ENCODE measurements around the gene NPDC1. TPM values are rescaled to one million over a fixed set of nuclear protein-coding genes. Genes with fewer than 3 reads are reported as not detected.

NPDC1 gene
- total RNA-seq, 1 donor from 2014 or later: 68.0 TPM

DNA sequence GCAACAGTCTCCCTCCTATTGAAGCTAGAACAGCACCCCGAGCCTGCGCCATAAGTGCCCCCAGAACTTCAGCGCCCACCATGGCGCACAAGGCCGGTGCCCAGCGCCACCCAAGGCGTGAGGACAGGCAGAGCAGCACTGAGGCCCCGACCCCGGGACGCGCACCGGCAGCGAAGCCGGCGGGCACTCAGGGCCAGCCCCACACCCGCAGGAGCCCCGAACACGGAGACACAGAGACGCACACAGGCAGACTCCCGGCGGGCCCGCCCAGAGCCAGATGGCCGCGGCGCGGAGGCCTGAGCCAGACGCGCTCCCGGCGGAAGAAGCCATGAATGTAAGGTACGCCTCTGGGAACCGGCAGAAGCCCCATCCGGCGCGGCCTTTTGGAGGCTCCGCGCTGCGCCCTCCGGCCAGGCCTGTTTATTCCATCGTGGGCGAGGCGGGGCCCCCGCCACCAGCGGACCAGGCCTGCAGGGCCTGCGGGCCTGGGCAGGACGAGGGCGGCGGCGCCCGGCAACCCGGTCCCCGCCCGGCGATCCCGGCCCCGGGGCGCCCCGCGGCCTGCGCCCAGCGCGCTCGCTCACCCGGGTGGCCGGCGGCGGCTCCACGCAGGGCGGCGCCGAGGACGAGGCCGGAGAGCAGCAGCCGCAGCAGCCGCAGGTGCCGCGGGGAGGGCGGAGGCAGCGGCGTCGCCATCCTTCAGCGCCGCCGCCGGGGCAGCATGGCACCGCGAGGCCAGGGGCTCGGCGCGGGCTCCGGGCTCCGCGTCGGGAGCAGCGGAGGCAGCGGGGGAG is 486 bp downstream of the NPDC1 start:
- no peaks in the 10 kb centered on the region for H3K9me3 Mint-ChIP-seq
- no peaks in the 10 kb centered on the region for H3K4me1 Mint-ChIP-seq (ENCODE audit: unreplicated experiment)
- DNase-seq (ENCODE audit: extremely low spot score, unreplicated experiment): no peak
- H3K27ac Mint-ChIP-seq: no peak overlapping the region
- no peaks in the 10 kb centered on the region for H3K36me3 Mint-ChIP-seq
- TF ChIP-seq, protein P1, sequence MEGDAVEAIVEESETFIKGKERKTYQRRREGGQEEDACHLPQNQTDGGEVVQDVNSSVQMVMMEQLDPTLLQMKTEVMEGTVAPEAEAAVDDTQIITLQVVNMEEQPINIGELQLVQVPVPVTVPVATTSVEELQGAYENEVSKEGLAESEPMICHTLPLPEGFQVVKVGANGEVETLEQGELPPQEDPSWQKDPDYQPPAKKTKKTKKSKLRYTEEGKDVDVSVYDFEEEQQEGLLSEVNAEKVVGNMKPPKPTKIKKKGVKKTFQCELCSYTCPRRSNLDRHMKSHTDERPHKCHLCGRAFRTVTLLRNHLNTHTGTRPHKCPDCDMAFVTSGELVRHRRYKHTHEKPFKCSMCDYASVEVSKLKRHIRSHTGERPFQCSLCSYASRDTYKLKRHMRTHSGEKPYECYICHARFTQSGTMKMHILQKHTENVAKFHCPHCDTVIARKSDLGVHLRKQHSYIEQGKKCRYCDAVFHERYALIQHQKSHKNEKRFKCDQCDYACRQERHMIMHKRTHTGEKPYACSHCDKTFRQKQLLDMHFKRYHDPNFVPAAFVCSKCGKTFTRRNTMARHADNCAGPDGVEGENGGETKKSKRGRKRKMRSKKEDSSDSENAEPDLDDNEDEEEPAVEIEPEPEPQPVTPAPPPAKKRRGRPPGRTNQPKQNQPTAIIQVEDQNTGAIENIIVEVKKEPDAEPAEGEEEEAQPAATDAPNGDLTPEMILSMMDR (conservative IDR thresholded peaks at IDR 0.05): no peak
- H3K27me3 Mint-ChIP-seq: peaks cover 40% of the 10 kb centered on the region
- peak overlapping the region; percentile 84 for H3K4me3 Mint-ChIP-seq

DNA sequence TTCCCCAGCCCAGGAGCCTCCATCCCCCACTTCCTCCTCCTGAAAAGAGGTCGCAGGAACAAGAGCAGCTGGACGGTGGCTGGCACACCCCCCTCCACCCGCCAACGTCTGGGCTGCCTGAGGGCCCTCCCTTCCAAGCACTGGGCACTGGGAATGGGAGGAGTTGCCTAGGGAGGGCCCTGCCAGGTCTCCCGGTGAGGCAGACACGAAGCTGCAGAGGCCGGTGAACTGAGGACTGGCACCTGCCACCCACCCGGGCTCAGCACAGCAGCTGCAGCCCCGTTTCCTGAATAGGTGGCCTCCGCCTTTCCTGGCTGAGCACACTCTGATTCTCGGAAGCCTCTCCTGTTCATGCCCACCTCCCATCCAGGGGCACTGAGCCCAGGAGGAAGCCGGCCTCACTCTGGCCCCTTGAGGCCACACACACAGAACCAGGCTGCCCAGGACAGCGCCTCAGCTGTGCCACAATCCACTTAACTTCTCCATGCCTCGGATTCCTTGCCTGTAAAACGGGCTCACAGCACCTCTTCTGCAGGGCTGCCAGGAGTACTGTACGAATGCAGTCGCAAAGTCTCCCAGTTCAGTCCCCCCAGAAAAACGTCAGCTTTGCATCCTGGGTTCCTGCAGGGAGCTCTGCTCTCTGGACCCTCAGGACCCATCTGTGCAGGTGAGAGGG is 1.3 kb downstream of the NPDC1 start:
- Mint-ChIP-seq H3K4me1 (ENCODE audit: unreplicated experiment) (no peaks in the 10 kb centered on the region), H3K4me3 (peak overlapping the region; percentile 72), H3K36me3 (no peaks in the 10 kb centered on the region), H3K27me3 (peaks cover 31% of the 10 kb centered on the region), H3K9me3 (no peaks in the 10 kb centered on the region), H3K27ac (no peak overlapping the region)
- TF ChIP-seq, protein P1 (conservative IDR thresholded peaks at IDR 0.05): no peak
- no peak for DNase-seq (ENCODE audit: extremely low spot score, unreplicated experiment)

GRCh38 chr9:137044037-137044436 is 1.9 kb downstream of the NPDC1 start:
- H3K4me3 Mint-ChIP-seq: no peak overlapping the region
- no peaks in the 10 kb centered on the region for H3K4me1 Mint-ChIP-seq (ENCODE audit: unreplicated experiment)
- no peak for DNase-seq (ENCODE audit: extremely low spot score, unreplicated experiment)
- H3K36me3 Mint-ChIP-seq: no peaks in the 10 kb centered on the region
- H3K27me3 Mint-ChIP-seq: peaks cover 27% of the 10 kb centered on the region
- no peaks in the 10 kb centered on the region for H3K9me3 Mint-ChIP-seq
- TF ChIP-seq, protein P1 (conservative IDR thresholded peaks at IDR 0.05): no peak
- H3K27ac Mint-ChIP-seq: no peak overlapping the region

DNA sequence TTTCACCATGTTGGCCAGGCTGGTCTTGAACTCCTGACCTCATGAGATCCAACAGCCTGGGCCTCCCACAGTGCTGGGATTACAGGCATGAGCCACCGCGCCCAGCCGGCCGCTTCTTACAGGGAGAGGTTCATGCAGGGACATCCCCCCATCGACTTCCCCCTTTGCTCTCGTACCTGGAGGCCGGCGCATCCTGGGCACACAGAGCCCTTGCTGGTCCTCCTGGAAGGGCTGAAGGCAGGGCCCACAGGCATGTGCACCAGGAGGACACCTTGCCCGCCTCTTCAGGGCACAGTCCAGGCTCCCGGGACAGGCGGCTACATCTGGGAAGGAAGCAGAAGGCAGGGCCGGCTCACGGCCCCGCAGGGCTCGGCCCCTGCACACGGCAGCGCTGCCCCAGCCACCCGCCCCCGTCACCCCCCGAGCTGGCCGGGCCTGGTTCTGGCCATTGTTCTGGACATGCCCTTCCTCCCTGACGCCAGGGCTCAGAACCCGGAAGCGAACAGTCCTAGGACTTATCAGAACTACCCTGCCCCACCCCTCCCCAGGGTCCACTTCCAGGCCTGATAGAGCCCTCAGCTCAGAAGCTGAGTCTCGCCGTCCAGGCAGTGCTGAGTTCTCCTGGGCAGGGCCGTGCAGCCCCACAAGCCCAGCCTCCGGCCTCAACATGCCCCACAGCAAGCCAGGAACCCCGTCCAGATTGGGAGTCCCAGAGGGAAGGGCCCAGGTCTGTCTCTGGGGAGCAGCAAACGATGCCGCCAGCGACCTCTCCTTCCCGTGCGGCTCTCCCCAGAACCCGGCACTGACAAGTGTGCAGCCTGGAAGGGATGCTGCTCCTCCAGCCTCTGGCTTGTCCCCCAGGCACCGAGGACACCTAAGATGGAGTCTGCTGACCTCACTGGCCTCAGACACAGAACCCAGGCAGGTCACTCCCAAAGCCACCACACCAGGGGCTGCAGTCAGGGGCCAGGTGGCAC is 2.9 kb downstream of the NPDC1 start:
- DNase-seq (ENCODE audit: extremely low spot score, unreplicated experiment): no peak
- peaks cover 26% of the 10 kb centered on the region for H3K27me3 Mint-ChIP-seq
- no peak overlapping the region for H3K4me3 Mint-ChIP-seq
- H3K27ac Mint-ChIP-seq: no peak overlapping the region
- H3K4me1 Mint-ChIP-seq (ENCODE audit: unreplicated experiment): no peaks in the 10 kb centered on the region
- TF ChIP-seq, protein P1 (conservative IDR thresholded peaks at IDR 0.05): no peak
- H3K9me3 Mint-ChIP-seq: no peaks in the 10 kb centered on the region
- no peaks in the 10 kb centered on the region for H3K36me3 Mint-ChIP-seq

- H3K27ac Mint-ChIP-seq: no peak overlapping the region
- H3K27me3 Mint-ChIP-seq: peaks cover 9% of the 10 kb centered on the region
- H3K4me1 Mint-ChIP-seq (ENCODE audit: unreplicated experiment): no peaks in the 10 kb centered on the region
- no peaks in the 10 kb centered on the region for H3K36me3 Mint-ChIP-seq
- TF ChIP-seq, protein P1 (conservative IDR thresholded peaks at IDR 0.05): no peak
- H3K4me3 Mint-ChIP-seq: no peak overlapping the region
- H3K9me3 Mint-ChIP-seq: no peaks in the 10 kb centered on the region
- DNase-seq (ENCODE audit: extremely low spot score, unreplicated experiment): no peak
Observed at GRCh38 chr9:137041124-137041523, 4.9 kb downstream of the NPDC1 start.

Data from type B pancreatic cell (in vitro differentiated cells).